GM19043 (cell line): Measurements from ENCODE around the gene UBL7.

Experiments used
- ATAC-seq: cut with Tn5 transposase; IDR thresholded peaks from one replicate; pipeline ENCODE4 v1.9.1; 2021; ENCODE audit warnings: low read depth; ENCODE audit not compliant: unreplicated experiment

UBL7 gene

DNA sequence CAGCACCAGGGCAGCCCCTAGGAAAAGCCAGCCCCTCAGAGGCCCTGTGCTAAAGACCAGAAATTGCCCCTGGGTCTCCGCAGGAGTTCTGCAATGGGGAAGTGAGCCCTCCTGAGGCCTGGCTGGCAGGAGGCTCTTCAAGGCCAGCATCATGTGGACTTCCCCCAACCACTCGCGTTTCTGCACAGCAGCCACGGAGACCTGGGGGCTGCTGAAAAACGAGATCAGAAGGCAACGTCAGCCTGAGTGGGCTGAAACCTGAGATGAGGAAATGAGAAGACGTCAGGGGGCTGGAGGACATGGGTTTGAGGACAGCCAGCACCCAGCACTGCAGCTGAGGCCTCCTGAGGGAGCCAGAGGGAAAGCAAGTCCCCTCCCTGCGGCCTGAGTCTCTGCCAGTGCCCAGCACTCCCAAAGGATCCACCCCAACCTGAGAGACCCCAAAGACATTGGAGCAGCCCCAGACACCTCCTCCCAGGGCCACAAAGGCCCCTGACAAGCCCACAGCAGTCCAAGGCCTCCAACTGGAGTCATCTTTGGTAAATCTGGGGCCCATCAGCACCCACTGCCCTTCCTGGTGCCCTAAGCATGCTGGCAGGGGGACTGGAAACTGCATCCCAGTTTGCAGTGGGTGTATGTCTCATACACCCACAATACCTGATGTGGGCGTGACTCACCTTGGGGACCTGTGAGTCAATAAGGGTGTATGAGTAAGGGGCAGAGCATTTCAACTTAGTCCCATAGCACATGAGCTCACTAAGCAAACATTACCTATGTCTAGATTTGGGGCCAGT lies 64.3 kb downstream of the UBL7 start:
- no peak for ATAC-seq

DNA sequence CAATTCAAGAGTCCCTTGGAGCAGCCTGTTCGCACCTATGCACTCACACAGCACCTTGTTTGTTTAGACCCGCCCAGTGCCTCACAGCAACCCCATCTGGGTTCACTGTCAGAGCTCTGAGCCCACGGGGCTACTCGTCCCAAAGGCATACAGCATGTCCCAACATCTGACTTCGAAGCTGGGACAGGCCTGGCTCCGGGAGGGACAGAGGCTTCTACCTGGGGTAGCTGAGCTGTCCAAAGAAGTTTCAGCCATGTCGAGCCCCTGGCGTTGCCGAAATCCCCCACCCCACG lies 64.9 kb downstream of the UBL7 start:
- ATAC-seq = no peak
